GM12878 (cell line): ENCODE data around the gene ENTREP1. TPM values are rescaled to one million over a fixed set of nuclear protein-coding genes. Genes with fewer than 3 reads are reported as not detected.

Experiments
- ATAC-seq: fragments of 200-7000 bp; cut with Tn5 transposase; 3 replicates; pipeline ENCODE4 v1.9.1; 2020; ENCODE audit warnings: mild to moderate bottlenecking, moderate library complexity
- BruUV-seq: library from RNA; stranded (reverse); fragments of 400-500 nt; replicated peaks from 2 replicates; lab custom pipeline; 2021; lab: Mats Ljungman, UMichigan
- CTCF ChIA-PET: fragments of 300-600 bp; sonication (Branson Sonifier 250); formaldehyde crosslinking; extraction: SDS; loops from one replicate; lab custom pipeline; 2021; ENCODE audit warnings: inconsistent platforms; lab: Yijun Ruan, JAX
- POLR2A ChIA-PET: fragments of 350-600 bp; formaldehyde crosslinking; extraction: SDS; loops from one replicate; lab custom pipeline; 2021; ENCODE audit warnings: inconsistent platforms; lab: Charles Lee
- RAD21 ChIA-PET: fragments of 300-600 bp; sonication (Branson Sonifier 250); formaldehyde crosslinking; loops from one replicate; lab custom pipeline; 2023; ENCODE audit warnings: antibody characterized with exemption; ENCODE audit not compliant: unreplicated experiment; lab: Charles Lee
- SMC1A ChIA-PET: fragments of 300-600 bp; sonication (Branson Sonifier 250); formaldehyde crosslinking; loops from one replicate; lab custom pipeline; 2023; ENCODE audit not compliant: unreplicated experiment, uncharacterized antibody; lab: Charles Lee
- DNase-seq: peaks from one replicate; pipeline ENCODE4 v3.0.0-alpha.2; 2011; ENCODE audit warnings: low read depth, low spot score
- FAIRE-seq: peaks from 3 replicates; lab custom pipeline; 2011; peaks lifted over from hg19 to GRCh38; lab: Jason Lieb, UNC
- H2AFZ ChIP-seq: 2 replicates; pipeline ENCODE4 v1.6.0; 2011; ENCODE audit warnings: low read depth, low read length, control low read depth; ENCODE audit not compliant: control insufficient read depth
- H3K27ac ChIP-seq: 2 replicates; pipeline ENCODE4 v1.5.1; 2011; ENCODE audit warnings: control low read depth; ENCODE audit not compliant: control insufficient read depth, insufficient read depth
- H3K27me3 ChIP-seq, 2 experiments: replicated peaks in 1 of 2; 2 replicates each; pipeline versions ENCODE4 v1.6.0 to v1.6.1; 2011; ENCODE audit warnings: low read length in 1 of 2; ENCODE audit not compliant: control insufficient read depth in 2 of 2, insufficient read depth in 2 of 2
- H3K36me3 ChIP-seq, 2 experiments: 2 replicates each; pipeline ENCODE4 v1.5.1; 2011; ENCODE audit warnings: low read length in 1 of 2; ENCODE audit not compliant: control insufficient read depth in 2 of 2, insufficient read depth in 2 of 2
- H3K4me1 ChIP-seq: 2 replicates; pipeline ENCODE4 v1.6.1; 2011; ENCODE audit warnings: mild to moderate bottlenecking, low read length, moderate library complexity, mixed read lengths; ENCODE audit not compliant: control insufficient read depth, insufficient read depth
- H3K4me2 ChIP-seq: 2 replicates; pipeline ENCODE4 v1.6.0; 2011; ENCODE audit warnings: control low read depth; ENCODE audit not compliant: control insufficient read depth, insufficient read depth
- H3K4me3 ChIP-seq: fragments of 200-600 bp; sonication (generic); 2 replicates; pipeline ENCODE4 v1.5.1; 2016
- H3K79me2 ChIP-seq: 2 replicates; pipeline ENCODE4 v1.6.0; 2011; ENCODE audit warnings: low read length; ENCODE audit not compliant: control insufficient read depth, insufficient read depth
- H3K9ac ChIP-seq: 2 replicates; pipeline ENCODE4 v1.8.0; 2011; ENCODE audit warnings: low read length, control low read depth, mixed read lengths; ENCODE audit not compliant: control insufficient read depth, insufficient read depth
- H3K9me3 ChIP-seq: replicated peaks from 3 replicates; pipeline ENCODE4 v1.5.1; 2011; ENCODE audit warnings: mild to moderate bottlenecking, low read length; ENCODE audit not compliant: control insufficient read depth, insufficient read depth
- H4K20me1 ChIP-seq: 2 replicates; pipeline ENCODE4 v1.6.0; 2011; ENCODE audit not compliant: control insufficient read depth, insufficient read depth
- BCL11A ChIP-seq: IDR thresholded peaks from 2 replicates; pipeline ENCODE4 v1.6.1; 2011; ENCODE audit warnings: low read depth, low read length
- CEBPZ ChIP-seq: fragments of 150-350 bp; IDR thresholded peaks from 2 replicates; pipeline ENCODE4 v1.6.1; 2016; ENCODE audit warnings: low read depth, low read length
- ESRRA ChIP-seq: IDR thresholded peaks from 2 replicates; pipeline ENCODE4 v1.6.1; 2012; ENCODE audit warnings: mild to moderate bottlenecking, low read length, improper control_type of control experiment
- EZH2 ChIP-seq: IDR thresholded peaks from 2 replicates; pipeline ENCODE4 v1.6.1; 2012; ENCODE audit warnings: low read depth, mild to moderate bottlenecking, control low read depth, inconsistent platforms, low read length, borderline replicate concordance; ENCODE audit not compliant: control insufficient read depth
- NFYA ChIP-seq: IDR thresholded peaks from 2 replicates; pipeline ENCODE4 v1.6.1; 2011; ENCODE audit warnings: low read depth, mild to moderate bottlenecking, low read length, improper control_type of control experiment, borderline replicate concordance
- NFYB ChIP-seq: IDR thresholded peaks from 2 replicates; pipeline ENCODE4 v1.6.1; 2011; ENCODE audit warnings: low read depth, mild to moderate bottlenecking, low read length, improper control_type of control experiment, moderate library complexity; ENCODE audit not compliant: insufficient read depth
- NR2C2 ChIP-seq: IDR thresholded peaks from 2 replicates; pipeline ENCODE4 v1.6.1; 2011; ENCODE audit warnings: borderline replicate concordance, low read depth; ENCODE audit not compliant: control insufficient read depth, insufficient read length
- POLR2AphosphoS5 ChIP-seq: IDR thresholded peaks from 2 replicates; pipeline ENCODE4 v1.6.1; 2011; ENCODE audit warnings: mild to moderate bottlenecking, low read length, inconsistent platforms
- RELA ChIP-seq: fragments of 450-650 bp; IDR thresholded peaks from 2 replicates; pipeline ENCODE4 v1.8.0; 2014; ENCODE audit warnings: borderline replicate concordance; ENCODE audit not compliant: partially characterized antibody
- SREBF1 ChIP-seq: IDR thresholded peaks from 2 replicates; pipeline ENCODE4 v1.6.1; 2012; ENCODE audit warnings: mild to moderate bottlenecking, low read length
- SRF ChIP-seq, 2 experiments: IDR thresholded peaks; 2 replicates each; pipeline ENCODE4 v1.6.1; 2011; ENCODE audit warnings: low read depth in 2 of 2, low read length in 2 of 2, mild to moderate bottlenecking in 1 of 2, moderate library complexity in 1 of 2
- SUPT20H ChIP-seq: IDR thresholded peaks from 2 replicates; pipeline ENCODE4 v1.6.1; 2011; ENCODE audit warnings: low read depth, mild to moderate bottlenecking, low read length, moderate library complexity, borderline replicate concordance; ENCODE audit not compliant: control insufficient read depth
- SUZ12 ChIP-seq: fragments of 200-600 bp; sonication (generic); IDR thresholded peaks from one replicate; pipeline ENCODE4 v1.6.1; 2018; ENCODE audit warnings: antibody characterized with exemption, mild to moderate bottlenecking; ENCODE audit not compliant: unreplicated experiment
- TARDBP ChIP-seq: IDR thresholded peaks from 2 replicates; pipeline ENCODE4 v1.6.1; 2016; ENCODE audit warnings: borderline replicate concordance
- TCF3 ChIP-seq: IDR thresholded peaks from 2 replicates; pipeline ENCODE4 v1.6.1; 2012; ENCODE audit warnings: low read depth, mild to moderate bottlenecking, low read length, borderline replicate concordance; ENCODE audit not compliant: insufficient read depth
- ZBTB40 ChIP-seq: fragments of 450-650 bp; IDR thresholded peaks from 2 replicates; pipeline ENCODE4 v1.6.1; 2016; ENCODE audit warnings: mild to moderate bottlenecking, moderate library complexity, borderline replicate concordance
- WGBS: methylation state at CpG from one replicate; pipeline ENCODE4 v1.1.6; 2016; ENCODE audit warnings: low lambda C conversion rate; ENCODE audit not compliant: insufficient replicate concordance, insufficient coverage; ENCODE audit errors: missing lambda C conversion rate; 5-methylcytosine and 5-hydroxymethylcytosine counted together
- in situ Hi-C: fragments of 300-500 bp; cut with MboI; formaldehyde crosslinking; loops from 9 replicates; pipeline ENCODE4 v1.14.3; 2018; ENCODE audit warnings: mixed read lengths
- intact Hi-C: fragments of 100-400 bp; cut with micrococcal nuclease; formaldehyde crosslinking; loops from one replicate; pipeline ENCODE4 v1.14.2; 2022; ENCODE audit not compliant: unreplicated experiment
- polyA plus RNA-seq, 11 experiments: library from polyadenylated mRNA; depleted of rRNA in 4 of 11; unstranded in 6 of 11; stranded (reverse) in 5 of 11; fragments of >200 nt; fragmentation: Nextera tagmentation in 4 of 11; fragmentation: Illumina TruSeq in 1 of 11; extraction: Ambion mirVana in 4 of 11; extraction: Trizol in 1 of 11; gene quantifications; 1 replicate in 1 of 11; 2 replicates in 10 of 11; pipeline versions ENCODE4 v1.2.1 to v1.2.3, GENCODE V29; 2011 to 2016; ENCODE audit warnings: inconsistent platforms in 2 of 11, missing spikeins in 2 of 11, low read depth in 1 of 11
- total RNA-seq, 4 experiments: library from RNA; depleted of rRNA in 3 of 4; stranded (reverse); fragments of >200 nt in 3 of 4; fragmentation: Illumina TruSeq in 1 of 4; extraction: Trizol in 1 of 4; gene quantifications; 2 replicates each; pipeline versions ENCODE4 v1.2.1 to v1.2.3, GENCODE V29; 2013 to 2021

The ENTREP1 gene
- total and polyA plus RNA-seq, 10 of the 15 experiments (the other 5 are each of a cell fraction or from before 2014, with no cell fraction given): not detected

- Histone ChIP-seq H3K4me2 (no peak overlapping the region), H3K4me3 (no peak overlapping the region), H3K27me3 (no peaks in the 10 kb centered on the region), H2AFZ (no peak overlapping the region), H3K4me1 (no peaks in the 10 kb centered on the region), H3K9me3 (no peaks in the 10 kb centered on the region), H3K79me2 (no peaks in the 10 kb centered on the region), H3K27ac (no peak overlapping the region), H4K20me1 (no peaks in the 10 kb centered on the region), H3K36me3 (no peaks in the 10 kb centered on the region), H3K9ac (no peak overlapping the region)
- no TSS peak for BruUV-seq
- ATAC-seq (no peak), DNase-seq (no peak), FAIRE-seq (no peak)
- in situ Hi-C loops (no loop called here), intact Hi-C loops (no loop called here)
- WGBS: 29% methylated on average over 11 of the region's 11 CpGs
- ChIA-PET CTCF (no interaction called here), POLR2A (no interaction called here), RAD21 (no interaction called here), SMC1A (no interaction called here)
- TF ChIP-seq NFYB (no peak), SRF (IDR thresholded peaks at IDR 0.05; ENCODE audit: low read depth in 2 of 2, low read length in 2 of 2) (no peak), TARDBP (no peak), NFYA (no peak), EZH2 (no peak), NR2C2 (no peak), ZBTB40 (no peak), TCF3 (no peak), POLR2AphosphoS5 (no peak), RELA (no peak), SUZ12 (no peak), CEBPZ (no peak), ESRRA (no peak), BCL11A (no peak), SREBF1 (no peak), SUPT20H (no peak)
These were observed 27.6 kb upstream of the ENTREP1 start for GRCh38 chr9:69297300-69297980.
